ENCODE results near the gene UBL7. TPM values are rescaled to one million over a fixed set of nuclear protein-coding genes. Genes with fewer than 3 reads are reported as not detected.

The UBL7 gene
- total and polyA plus RNA-seq, 2 experiments from 2014 or later = 39.2 to 60.2 TPM

- no peak overlapping the region for H3K4me2 ChIP-seq
- H3K27me3 ChIP-seq = no peaks in the 10 kb centered on the region
- H3K4me1 ChIP-seq (ENCODE audit: insufficient read depth) = peaks cover 5% of the 10 kb centered on the region
- no peaks in the 10 kb centered on the region for H4K20me1 ChIP-seq (ENCODE audit: insufficient read depth, poor library complexity, severe bottlenecking)
- no peak overlapping the region for H3K4me3 ChIP-seq
- WGBS (ENCODE audit: low lambda C conversion rate, missing lambda C conversion rate) = 92% methylated on average over 19 of the region's 19 CpGs
- no peaks in the 10 kb centered on the region for H3K9me2 ChIP-seq (replicated peaks; ENCODE audit: insufficient read depth)
- DNase-seq (ENCODE audit: low spot score) = no peak
- no peak overlapping the region for H2AFZ ChIP-seq
- no peak for TF ChIP-seq EZH2 (IDR thresholded peaks at IDR 0.05; ENCODE audit: borderline replicate concordance)
- TF ChIP-seq EZH2phosphoT487 (IDR thresholded peaks at IDR 0.05; ENCODE audit: low read depth, severe bottlenecking, unreplicated experiment) = no peak
- TF ChIP-seq CTCF (IDR thresholded peaks at IDR 0.05; ENCODE audit: poor library complexity) = no peak
- no peaks in the 10 kb centered on the region for H3K9me3 ChIP-seq (ENCODE audit: low read depth)
- H3K79me2 ChIP-seq = no peaks in the 10 kb centered on the region
- H3K27ac ChIP-seq = no peak overlapping the region
- no peaks in the 10 kb centered on the region for H3K36me3 ChIP-seq (replicated peaks; ENCODE audit: insufficient read depth, low read depth)
Measured at GRCh38 chr15:74415966-74416916, 44.7 kb downstream of the UBL7 start.

- H3K4me3 ChIP-seq = no peak overlapping the region
- TF ChIP-seq EZH2phosphoT487 (IDR thresholded peaks at IDR 0.05; ENCODE audit: low read depth, severe bottlenecking, unreplicated experiment) (no peak), CTCF (IDR thresholded peaks at IDR 0.05; ENCODE audit: poor library complexity) (no peak), EZH2 (IDR thresholded peaks at IDR 0.05; ENCODE audit: borderline replicate concordance) (no peak)
Measured at GRCh38 chr15:74414603-74415338, 46.2 kb downstream of the UBL7 start.

GRCh38 chr15:74414081-74414580, 46.8 kb downstream of the UBL7 start:
- H3K27me3 ChIP-seq = no peaks in the 10 kb centered on the region
- no peak overlapping the region for H3K4me3 ChIP-seq
- no peaks in the 10 kb centered on the region for H3K9me3 ChIP-seq (ENCODE audit: low read depth)
- DNase-seq (ENCODE audit: low spot score) = no peak
- H4K20me1 ChIP-seq (ENCODE audit: insufficient read depth, poor library complexity, severe bottlenecking) = no peaks in the 10 kb centered on the region
- H3K27ac ChIP-seq = no peak overlapping the region
- no peak for TF ChIP-seq EZH2phosphoT487 (IDR thresholded peaks at IDR 0.05; ENCODE audit: low read depth, severe bottlenecking, unreplicated experiment)
- TF ChIP-seq EZH2 (IDR thresholded peaks at IDR 0.05; ENCODE audit: borderline replicate concordance) = no peak
- no peak for TF ChIP-seq CTCF (IDR thresholded peaks at IDR 0.05; ENCODE audit: poor library complexity)
- no peaks in the 10 kb centered on the region for H3K79me2 ChIP-seq
- H3K4me1 ChIP-seq (ENCODE audit: insufficient read depth) = peaks cover 5% of the 10 kb centered on the region
- H2AFZ ChIP-seq = no peak overlapping the region
- H3K9me2 ChIP-seq (replicated peaks; ENCODE audit: insufficient read depth) = no peaks in the 10 kb centered on the region
- H3K36me3 ChIP-seq (replicated peaks; ENCODE audit: insufficient read depth, low read depth) = no peaks in the 10 kb centered on the region
- H3K4me2 ChIP-seq = no peak overlapping the region
- WGBS (ENCODE audit: low lambda C conversion rate, missing lambda C conversion rate) = 81% methylated on average over 5 of the region's 5 CpGs

More at GRCh38 chr15:74414603-74415338, 46.2 kb downstream of the UBL7 start:
- Histone ChIP-seq H3K4me2 (no peak overlapping the region), H3K27me3 (no peaks in the 10 kb centered on the region), H3K36me3 (replicated peaks; ENCODE audit: insufficient read depth, low read depth) (no peaks in the 10 kb centered on the region), H4K20me1 (ENCODE audit: insufficient read depth, poor library complexity, severe bottlenecking) (no peaks in the 10 kb centered on the region), H3K4me1 (ENCODE audit: insufficient read depth) (peaks cover 5% of the 10 kb centered on the region), H3K27ac (no peak overlapping the region), H3K9me3 (ENCODE audit: low read depth) (no peaks in the 10 kb centered on the region), H2AFZ (no peak overlapping the region), H3K79me2 (no peaks in the 10 kb centered on the region), H3K9me2 (replicated peaks; ENCODE audit: insufficient read depth) (no peaks in the 10 kb centered on the region)
- DNase-seq (ENCODE audit: low spot score) = no peak
- WGBS (ENCODE audit: low lambda C conversion rate, missing lambda C conversion rate) = 96% methylated on average over 12 of the region's 12 CpGs
